Ishikawa (cell line): ENCODE results near the gene SKI.

Experiments used
- CEBPB ChIP-seq: IDR thresholded peaks from 2 replicates; pipeline ENCODE4 v1.6.1; 2012
- CREB1 ChIP-seq: IDR thresholded peaks from 2 replicates; pipeline ENCODE4 v1.6.1; 2012; ENCODE audit warnings: low read depth
- EP300 ChIP-seq: IDR thresholded peaks from 2 replicates; pipeline ENCODE4 v1.6.1; 2012; ENCODE audit warnings: borderline replicate concordance
- FOXM1 ChIP-seq: IDR thresholded peaks from 2 replicates; pipeline ENCODE4 v1.6.1; 2012; ENCODE audit warnings: low read depth, borderline replicate concordance
- MAX ChIP-seq: IDR thresholded peaks from 2 replicates; pipeline ENCODE4 v1.6.1; 2012
- RAD21 ChIP-seq: IDR thresholded peaks from 2 replicates; pipeline ENCODE4 v1.6.1; 2012; ENCODE audit warnings: low read depth
- REST ChIP-seq: IDR thresholded peaks from 2 replicates; pipeline ENCODE4 v1.6.1; 2012; ENCODE audit warnings: low read depth, mild to moderate bottlenecking
- TAF1 ChIP-seq: IDR thresholded peaks from 2 replicates; pipeline ENCODE4 v1.6.1; 2012; ENCODE audit warnings: low read depth, mild to moderate bottlenecking
- TCF12 ChIP-seq: IDR thresholded peaks from 2 replicates; pipeline ENCODE4 v1.6.1; 2012; ENCODE audit warnings: low read depth
- USF1 ChIP-seq: IDR thresholded peaks from 2 replicates; pipeline ENCODE4 v1.6.1; 2012
- YY1 ChIP-seq: IDR thresholded peaks from 2 replicates; pipeline ENCODE4 v1.6.1; 2012; ENCODE audit warnings: low read depth

GRCh38 chr1:2327841-2328240 lies 99.7 kb downstream of the SKI start:
- TF ChIP-seq MAX, result no peak
- no peak for TF ChIP-seq FOXM1
- no peak for TF ChIP-seq EP300
- TF ChIP-seq CREB1, result no peak
- no peak for TF ChIP-seq REST
- TF ChIP-seq CEBPB, result no peak
- TF ChIP-seq RAD21, result no peak
- no peak for TF ChIP-seq TAF1
- TF ChIP-seq YY1, result no peak
- TF ChIP-seq TCF12, result no peak
- TF ChIP-seq USF1, result no peak
